ENCODE measurements around the gene STYXL1.

DNA sequence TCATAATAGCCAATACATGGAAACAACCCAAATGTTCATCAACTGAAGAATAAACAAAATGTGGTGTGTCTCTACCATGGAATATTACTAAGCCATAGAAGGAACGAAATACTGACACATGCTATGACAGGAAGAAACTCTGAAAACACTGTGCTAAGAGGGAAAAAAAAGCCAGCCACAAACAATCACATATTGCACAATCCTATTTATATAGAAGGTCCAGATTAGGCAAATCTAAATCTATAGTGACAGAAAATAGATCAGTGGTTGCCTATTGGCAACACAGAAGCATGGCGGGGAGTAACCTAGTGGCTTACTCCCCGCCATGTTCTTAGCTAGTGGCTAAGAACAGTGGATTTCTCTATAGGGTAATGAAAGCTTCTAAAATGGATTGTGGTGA lies 48.1 kb upstream of the STYXL1 start:
- TF ChIP-seq, protein P1, sequence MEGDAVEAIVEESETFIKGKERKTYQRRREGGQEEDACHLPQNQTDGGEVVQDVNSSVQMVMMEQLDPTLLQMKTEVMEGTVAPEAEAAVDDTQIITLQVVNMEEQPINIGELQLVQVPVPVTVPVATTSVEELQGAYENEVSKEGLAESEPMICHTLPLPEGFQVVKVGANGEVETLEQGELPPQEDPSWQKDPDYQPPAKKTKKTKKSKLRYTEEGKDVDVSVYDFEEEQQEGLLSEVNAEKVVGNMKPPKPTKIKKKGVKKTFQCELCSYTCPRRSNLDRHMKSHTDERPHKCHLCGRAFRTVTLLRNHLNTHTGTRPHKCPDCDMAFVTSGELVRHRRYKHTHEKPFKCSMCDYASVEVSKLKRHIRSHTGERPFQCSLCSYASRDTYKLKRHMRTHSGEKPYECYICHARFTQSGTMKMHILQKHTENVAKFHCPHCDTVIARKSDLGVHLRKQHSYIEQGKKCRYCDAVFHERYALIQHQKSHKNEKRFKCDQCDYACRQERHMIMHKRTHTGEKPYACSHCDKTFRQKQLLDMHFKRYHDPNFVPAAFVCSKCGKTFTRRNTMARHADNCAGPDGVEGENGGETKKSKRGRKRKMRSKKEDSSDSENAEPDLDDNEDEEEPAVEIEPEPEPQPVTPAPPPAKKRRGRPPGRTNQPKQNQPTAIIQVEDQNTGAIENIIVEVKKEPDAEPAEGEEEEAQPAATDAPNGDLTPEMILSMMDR (conservative IDR thresholded peaks at IDR 0.05 in 1 of 2, IDR thresholded peaks at IDR 0.05 in 1 of 2; ENCODE audit: low read depth in 1 of 2, low read length in 2 of 2) = no peak
- TF ChIP-seq EZH2 (IDR thresholded peaks at IDR 0.05; ENCODE audit: low read length, missing control alignments) = no peak

Measured in fibroblast of lung (primary cell).